T-helper 2 cell treated with Interferon-gamma antibody and Interleukin-4, amounts not matched to agents 5 μg/mL and 100 μg/mL, for 36 hours (primary cell): ENCODE results near the gene PCNX2.
"Not testable (repeated sequence)": the region's sequence is repeated elsewhere in the genome, so short reads cannot be mapped to it uniquely, and the experiment has no call there.

Experiments
- DNase-seq: peaks from one replicate; pipeline ENCODE4 v3.0.0; 2021; ENCODE audit warnings: low spot score
- H3K27ac Mint-ChIP-seq: one replicate; pipeline ENCODE4 v1.8.0; 2021; ENCODE audit warnings: mild to moderate bottlenecking, mixed read lengths
- H3K27me3 Mint-ChIP-seq: one replicate; pipeline ENCODE4 v1.8.0; 2021; ENCODE audit warnings: low read depth, mixed read lengths
- H3K36me3 Mint-ChIP-seq: one replicate; pipeline ENCODE4 v1.8.0; 2021; ENCODE audit warnings: low read depth, mixed read lengths
- H3K4me1 Mint-ChIP-seq: one replicate; pipeline ENCODE4 v1.8.0; 2021; ENCODE audit warnings: low read depth, mixed read lengths
- H3K4me3 Mint-ChIP-seq: one replicate; pipeline ENCODE4 v1.8.0; 2022; ENCODE audit warnings: mild to moderate bottlenecking, moderate library complexity, mixed read lengths
- H3K9me3 Mint-ChIP-seq: one replicate; pipeline ENCODE4 v1.8.0; 2021; ENCODE audit warnings: mixed read lengths

PCNX2 gene

DNA sequence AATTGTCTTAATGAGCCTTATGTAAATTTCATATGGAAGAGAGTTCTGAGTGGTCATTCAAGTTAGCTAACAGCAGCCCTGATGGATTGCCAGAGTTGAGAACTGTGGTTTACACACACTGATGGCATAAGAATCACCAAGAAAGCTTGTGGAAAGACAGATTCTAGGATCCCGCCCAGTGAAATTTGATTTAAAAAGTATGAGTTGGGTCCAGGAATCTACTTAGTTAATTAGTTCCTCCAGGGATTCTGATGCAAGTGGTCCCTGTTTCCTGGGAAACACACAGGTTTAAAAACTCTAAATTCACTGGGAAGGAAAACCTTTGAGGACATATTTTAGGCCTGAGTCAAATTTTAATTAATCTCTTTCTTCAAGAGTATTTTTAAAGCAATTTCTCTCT, 200.8 kb downstream of the PCNX2 start:
- Mint-ChIP-seq H3K4me3 (no peak overlapping the region), H3K4me1 (peaks cover 11% of the 10 kb centered on the region), H3K27me3 (no peaks in the 10 kb centered on the region), H3K27ac (no peak overlapping the region), H3K9me3 (no peaks in the 10 kb centered on the region), H3K36me3 (peaks cover 5% of the 10 kb centered on the region)
- no peak for DNase-seq

DNA sequence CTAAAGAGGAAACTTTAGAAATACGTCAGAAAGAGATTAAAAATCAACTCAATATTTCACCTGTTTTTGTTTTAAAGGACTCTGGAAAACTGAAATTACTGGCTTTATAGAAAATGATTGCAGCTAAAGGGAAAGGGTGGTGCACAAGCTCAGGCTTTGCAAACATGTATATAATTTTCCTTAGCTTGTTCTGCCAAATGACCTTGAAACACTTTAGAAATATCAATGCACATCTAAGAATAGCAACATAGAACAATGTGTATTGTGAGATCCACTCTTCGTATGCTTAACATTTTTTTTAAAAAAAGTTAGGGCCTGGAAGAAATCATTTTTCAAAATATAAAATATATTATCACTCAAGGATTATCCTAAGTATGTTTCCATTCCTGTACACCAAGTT, 201.3 kb downstream of the PCNX2 start:
- DNase-seq = no peak
- H3K4me1 Mint-ChIP-seq = peaks cover 11% of the 10 kb centered on the region
- H3K27ac Mint-ChIP-seq = no peak overlapping the region
- no peaks in the 10 kb centered on the region for H3K27me3 Mint-ChIP-seq
- H3K36me3 Mint-ChIP-seq = peaks cover 5% of the 10 kb centered on the region
- H3K9me3 Mint-ChIP-seq = no peaks in the 10 kb centered on the region
- H3K4me3 Mint-ChIP-seq = no peak overlapping the region

DNA sequence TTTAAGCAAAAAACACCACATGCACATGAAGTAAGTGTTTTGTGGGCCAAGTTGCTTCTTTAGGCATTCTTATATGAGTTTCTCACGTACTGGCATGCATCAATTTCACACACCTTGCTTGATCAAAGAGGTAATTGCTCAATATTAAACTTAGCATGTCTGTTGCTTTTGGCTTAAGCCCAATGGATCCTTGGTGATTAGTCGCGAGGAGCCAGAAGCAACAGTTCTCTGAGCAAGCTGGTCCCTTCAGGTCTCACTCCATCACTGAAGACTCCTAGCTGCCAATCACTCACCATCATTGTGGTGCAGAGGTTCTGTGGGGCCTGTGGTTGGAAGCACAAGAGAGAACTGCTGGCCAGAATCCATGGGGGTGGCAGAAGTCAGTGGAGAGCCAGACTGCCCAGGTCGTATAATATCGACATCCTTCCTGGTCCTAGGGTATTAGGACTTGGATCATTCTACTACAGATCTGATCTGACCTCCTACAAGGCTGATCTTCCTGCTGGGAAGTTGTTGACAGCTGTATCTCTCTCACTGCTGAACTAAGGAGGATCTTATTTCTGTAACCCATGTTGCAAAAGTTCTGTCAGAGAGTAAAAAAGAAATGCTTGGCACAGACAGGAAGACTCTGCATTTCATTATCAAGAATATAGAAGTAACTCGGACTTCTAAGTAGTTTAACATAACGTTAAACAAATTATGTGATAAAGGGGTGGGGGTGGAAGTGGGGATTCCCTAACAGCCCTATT, 204.6 kb downstream of the PCNX2 start:
- no peak overlapping the region for H3K27ac Mint-ChIP-seq
- no peaks in the 10 kb centered on the region for H3K9me3 Mint-ChIP-seq
- DNase-seq = no peak
- no peaks in the 10 kb centered on the region for H3K27me3 Mint-ChIP-seq
- no peak overlapping the region for H3K4me3 Mint-ChIP-seq
- H3K36me3 Mint-ChIP-seq = peaks cover 1% of the 10 kb centered on the region
- peaks cover 7% of the 10 kb centered on the region for H3K4me1 Mint-ChIP-seq

DNA sequence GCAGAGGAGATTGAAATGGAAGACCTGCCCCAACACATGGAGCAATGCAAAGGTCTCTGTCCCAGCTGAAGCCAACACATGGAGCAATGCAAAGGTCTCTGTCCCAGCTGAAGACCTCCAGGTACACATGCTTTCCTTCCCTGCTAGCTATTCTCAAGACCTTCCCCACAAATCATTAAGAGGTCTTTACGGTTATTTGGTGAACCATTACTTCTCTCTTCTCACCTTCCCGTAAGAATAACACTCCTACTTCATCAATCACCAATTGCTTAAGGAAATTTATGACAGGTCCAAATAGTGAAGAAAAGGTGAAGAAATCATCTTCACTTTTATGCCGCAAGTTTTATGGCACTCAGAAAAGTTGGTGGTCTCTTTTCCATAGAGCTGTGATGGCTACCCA, 206.3 kb downstream of the PCNX2 start:
- H3K27me3 Mint-ChIP-seq = no peaks in the 10 kb centered on the region
- no peak overlapping the region for H3K4me3 Mint-ChIP-seq
- H3K4me1 Mint-ChIP-seq = peaks cover 7% of the 10 kb centered on the region
- no peaks in the 10 kb centered on the region for H3K9me3 Mint-ChIP-seq
- no peak for DNase-seq
- peaks cover 8% of the 10 kb centered on the region for H3K36me3 Mint-ChIP-seq
- no peak overlapping the region for H3K27ac Mint-ChIP-seq

DNA sequence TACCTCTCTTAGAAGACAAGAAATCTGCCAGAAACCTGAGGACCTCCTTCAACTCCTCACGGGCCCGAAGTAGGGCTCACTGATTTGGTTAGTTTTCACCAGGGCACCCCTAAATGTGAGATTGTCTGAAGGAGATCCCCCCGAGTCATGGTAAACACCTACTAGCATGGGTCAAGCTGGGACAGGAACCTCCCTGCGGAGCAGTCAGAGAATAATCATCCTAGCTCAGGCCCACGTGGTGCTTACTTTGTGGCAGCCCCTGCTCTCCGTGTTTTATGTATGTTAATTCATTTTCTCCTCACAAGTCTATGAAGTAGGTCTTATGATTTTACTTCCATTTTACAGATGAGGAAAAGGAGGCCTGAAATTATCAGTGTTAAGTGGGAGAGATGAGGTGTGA, 206.9 kb downstream of the PCNX2 start:
- no peak for DNase-seq
- H3K27ac Mint-ChIP-seq = no peak overlapping the region
- no peak overlapping the region for H3K4me3 Mint-ChIP-seq
- H3K36me3 Mint-ChIP-seq = peaks cover 8% of the 10 kb centered on the region
- peaks cover 7% of the 10 kb centered on the region for H3K4me1 Mint-ChIP-seq
- H3K9me3 Mint-ChIP-seq = no peaks in the 10 kb centered on the region
- H3K27me3 Mint-ChIP-seq = no peaks in the 10 kb centered on the region

DNA sequence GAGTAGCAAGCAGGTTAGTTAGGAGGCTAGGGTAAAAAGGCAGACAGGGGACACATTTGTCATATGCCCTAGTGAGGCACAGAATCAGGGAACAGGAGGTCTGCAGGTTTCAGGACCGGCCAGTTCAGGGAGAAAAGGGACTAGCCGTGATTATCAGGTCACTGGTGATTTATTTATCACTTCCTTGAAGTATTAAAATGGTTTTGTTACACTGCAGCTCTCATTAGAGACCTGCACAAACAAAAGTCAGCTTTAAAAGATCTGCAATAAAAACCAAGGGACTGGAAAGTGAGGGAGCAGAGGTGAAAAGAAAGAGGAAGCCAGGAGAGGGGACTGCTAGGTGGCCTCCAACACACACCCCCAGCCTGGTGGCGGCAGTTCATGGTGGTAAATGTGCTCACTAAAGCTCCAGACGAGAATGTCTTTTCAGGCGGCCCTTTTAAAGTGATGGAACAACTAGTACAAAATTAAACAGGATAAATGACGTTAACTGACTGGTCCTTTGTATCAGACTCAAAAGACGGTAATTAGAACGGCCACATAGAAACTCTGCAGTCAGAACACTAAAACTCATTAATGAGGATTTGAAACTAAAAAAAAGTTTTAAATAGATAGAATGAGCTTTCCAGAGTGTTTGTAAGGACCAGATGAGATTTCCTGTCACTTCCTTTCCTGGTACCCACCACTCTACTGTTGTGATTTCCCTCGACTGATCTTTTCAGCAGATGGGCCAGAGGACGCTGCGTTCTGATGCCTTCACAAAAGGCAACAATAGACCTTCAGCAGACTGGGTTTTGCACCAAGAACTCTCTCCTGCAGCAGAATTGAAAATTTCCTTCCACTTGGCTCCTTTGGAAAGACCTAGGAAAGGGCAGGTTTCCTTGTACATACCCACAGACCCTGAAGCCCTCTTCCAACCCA, 208.3 kb downstream of the PCNX2 start:
- no peak for DNase-seq
- no peak overlapping the region for H3K27ac Mint-ChIP-seq
- H3K9me3 Mint-ChIP-seq = no peaks in the 10 kb centered on the region
- no peak overlapping the region for H3K4me3 Mint-ChIP-seq
- peaks cover 4% of the 10 kb centered on the region for H3K4me1 Mint-ChIP-seq
- no peaks in the 10 kb centered on the region for H3K27me3 Mint-ChIP-seq
- peaks cover 8% of the 10 kb centered on the region for H3K36me3 Mint-ChIP-seq

DNA sequence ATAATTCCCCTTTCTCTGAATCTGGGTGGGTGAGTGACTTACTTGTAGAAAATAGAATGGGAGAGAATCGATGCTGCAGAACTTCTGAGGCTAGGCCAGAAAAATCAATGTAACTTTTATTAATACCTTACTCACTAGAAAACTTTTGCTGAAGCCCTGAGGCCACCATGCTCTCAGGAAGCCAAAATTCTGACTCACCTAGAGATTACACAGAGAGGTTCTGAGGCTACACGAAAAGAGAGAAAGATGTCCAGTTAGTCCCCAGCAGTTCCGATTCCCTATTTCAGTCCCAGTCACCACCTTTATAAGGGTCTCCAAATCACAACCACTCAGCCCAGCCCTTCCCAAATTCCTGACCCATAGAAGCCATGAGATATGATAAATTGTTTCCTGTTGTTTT, 210.0 kb downstream of the PCNX2 start:
- peaks cover 8% of the 10 kb centered on the region for H3K36me3 Mint-ChIP-seq
- H3K4me3 Mint-ChIP-seq = no peak overlapping the region
- no peak for DNase-seq
- H3K27me3 Mint-ChIP-seq = no peaks in the 10 kb centered on the region
- H3K9me3 Mint-ChIP-seq = no peaks in the 10 kb centered on the region
- no peak overlapping the region for H3K27ac Mint-ChIP-seq
- H3K4me1 Mint-ChIP-seq = no peaks in the 10 kb centered on the region

DNA sequence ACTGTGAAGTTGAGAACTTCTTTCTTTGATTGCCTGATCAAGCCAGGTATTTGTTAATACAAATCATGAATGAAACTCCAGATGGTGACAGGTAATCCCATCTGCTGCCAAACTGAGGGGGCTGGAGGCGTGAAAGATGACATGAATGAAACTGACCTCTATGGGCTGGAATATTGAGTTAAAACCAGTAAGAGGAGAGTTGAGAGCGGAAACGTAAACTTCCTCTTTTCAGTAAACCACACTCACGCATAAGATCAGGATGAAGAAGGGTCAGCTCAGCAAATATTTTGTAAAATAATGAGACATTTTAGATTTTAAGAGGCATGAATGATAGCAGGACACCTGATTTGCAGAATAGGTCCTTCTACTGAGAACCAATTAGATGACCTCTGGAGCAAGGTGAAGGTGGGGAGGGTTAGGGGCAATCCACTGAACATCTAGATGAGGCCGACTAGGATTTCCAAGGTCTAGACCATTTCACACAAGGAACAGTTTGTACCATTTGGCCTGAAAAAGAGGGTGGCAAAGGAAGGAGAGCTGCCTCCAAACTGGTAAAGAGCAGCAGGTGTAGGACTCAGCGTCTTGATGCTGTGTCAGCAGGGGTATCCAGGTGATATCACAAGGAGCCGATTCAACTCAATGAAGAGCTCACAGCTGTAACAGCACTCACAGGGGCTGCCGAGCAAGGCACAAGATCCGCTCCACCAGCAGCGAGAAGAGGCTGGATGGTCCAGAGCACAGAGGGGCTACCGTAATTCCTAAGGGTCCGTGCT, 212.6 kb downstream of the PCNX2 start:
- Mint-ChIP-seq H3K27ac (no peak overlapping the region), H3K27me3 (no peaks in the 10 kb centered on the region), H3K36me3 (peaks cover 8% of the 10 kb centered on the region), H3K9me3 (no peaks in the 10 kb centered on the region), H3K4me1 (no peaks in the 10 kb centered on the region), H3K4me3 (no peak overlapping the region)
- no peak for DNase-seq

DNA sequence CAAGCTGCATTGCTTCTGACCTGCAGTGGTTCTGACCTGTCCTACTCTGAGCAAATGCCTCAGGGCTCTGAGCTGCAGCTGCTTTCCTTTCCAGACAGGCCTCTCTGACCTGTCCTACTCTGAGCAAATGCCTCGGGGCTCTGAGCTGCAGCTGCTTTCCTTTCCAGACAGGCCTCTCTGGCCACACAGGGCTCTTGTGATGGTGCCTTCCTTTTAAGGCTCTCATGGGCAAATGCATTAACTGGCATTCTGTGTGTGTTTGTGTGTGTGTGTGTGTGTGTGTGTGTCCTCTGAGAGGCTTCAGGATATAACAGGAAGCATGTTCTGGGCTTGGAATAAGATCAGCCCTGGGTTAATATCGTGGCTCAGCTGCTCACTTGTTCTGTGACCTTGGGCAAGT, 213.8 kb downstream of the PCNX2 start:
- Mint-ChIP-seq H3K4me3 (no peak overlapping the region), H3K4me1 (no peaks in the 10 kb centered on the region), H3K27me3 (no peaks in the 10 kb centered on the region), H3K27ac (no peak overlapping the region), H3K9me3 (no peaks in the 10 kb centered on the region), H3K36me3 (peaks cover 8% of the 10 kb centered on the region)
- DNase-seq = no peak

DNA sequence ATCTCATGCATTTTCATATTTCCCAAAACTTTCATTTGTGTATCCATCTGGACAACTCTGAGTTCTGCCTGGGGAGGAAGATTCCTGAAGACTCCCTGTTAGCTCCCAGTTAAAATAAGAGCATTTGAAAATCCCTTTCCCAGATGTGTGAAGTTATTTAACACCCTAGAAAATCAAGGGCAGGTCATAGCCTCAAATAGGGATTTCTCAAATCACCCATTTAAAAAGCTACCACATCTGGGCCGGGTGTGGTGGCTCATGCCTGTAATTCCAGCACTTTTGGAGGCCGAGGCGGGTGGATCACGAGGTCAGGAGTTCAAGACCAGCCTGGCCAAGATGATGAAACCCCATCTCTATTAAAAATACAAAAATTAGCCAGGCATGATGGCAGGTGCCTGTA, 214.7 kb downstream of the PCNX2 start:
- H3K27me3 Mint-ChIP-seq, H3K9me3 Mint-ChIP-seq, H3K4me1 Mint-ChIP-seq, H3K4me3 Mint-ChIP-seq, DNase-seq, H3K36me3 Mint-ChIP-seq, H3K27ac Mint-ChIP-seq: not testable (repeated sequence)

DNA sequence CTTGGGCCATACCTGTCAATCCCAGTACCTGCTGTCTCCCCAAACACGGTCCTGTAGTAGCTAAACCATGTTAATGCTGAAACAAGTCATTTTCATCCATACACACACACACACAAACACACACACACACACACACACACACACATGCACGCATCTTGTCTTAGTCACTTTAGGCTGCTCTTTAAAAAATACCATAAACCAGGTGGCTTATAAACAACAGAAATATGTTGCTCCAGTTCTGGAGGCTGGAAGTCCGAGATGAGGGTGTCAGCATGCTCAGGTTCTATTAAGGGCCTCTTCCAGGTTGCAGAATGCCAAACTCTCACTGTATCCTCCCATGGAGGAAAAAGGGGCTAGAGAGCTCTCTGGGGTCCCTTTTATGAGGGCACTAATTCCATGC, 215.2 kb downstream of the PCNX2 start:
- no peaks in the 10 kb centered on the region for H3K27me3 Mint-ChIP-seq
- no peak for DNase-seq
- H3K36me3 Mint-ChIP-seq = peaks cover 2% of the 10 kb centered on the region
- no peak overlapping the region for H3K4me3 Mint-ChIP-seq
- no peak overlapping the region for H3K27ac Mint-ChIP-seq
- no peaks in the 10 kb centered on the region for H3K4me1 Mint-ChIP-seq
- H3K9me3 Mint-ChIP-seq = no peaks in the 10 kb centered on the region

DNA sequence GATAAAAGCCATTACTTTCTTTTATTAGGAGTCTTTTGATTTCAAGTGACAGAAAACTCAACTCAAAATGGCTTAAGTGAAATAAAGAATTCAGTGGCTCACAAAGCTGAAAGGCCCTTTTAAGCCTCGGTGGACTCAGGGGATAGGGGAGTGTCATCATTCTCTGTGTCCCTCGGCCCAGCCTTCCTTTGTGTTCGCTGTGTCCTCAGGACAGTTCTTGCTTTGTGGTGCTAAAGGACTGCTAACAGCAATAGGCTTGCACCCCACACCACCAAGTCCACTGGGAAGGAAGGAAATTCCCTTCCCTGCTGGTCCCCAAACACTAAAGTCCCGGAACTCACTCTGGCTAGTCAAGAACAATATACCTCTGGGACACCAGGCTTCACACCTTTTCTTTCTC, 216.0 kb downstream of the PCNX2 start:
- Mint-ChIP-seq H3K27ac (no peak overlapping the region), H3K9me3 (no peaks in the 10 kb centered on the region), H3K36me3 (peaks cover 4% of the 10 kb centered on the region), H3K4me3 (no peak overlapping the region), H3K4me1 (no peaks in the 10 kb centered on the region), H3K27me3 (no peaks in the 10 kb centered on the region)
- no peak for DNase-seq

DNA sequence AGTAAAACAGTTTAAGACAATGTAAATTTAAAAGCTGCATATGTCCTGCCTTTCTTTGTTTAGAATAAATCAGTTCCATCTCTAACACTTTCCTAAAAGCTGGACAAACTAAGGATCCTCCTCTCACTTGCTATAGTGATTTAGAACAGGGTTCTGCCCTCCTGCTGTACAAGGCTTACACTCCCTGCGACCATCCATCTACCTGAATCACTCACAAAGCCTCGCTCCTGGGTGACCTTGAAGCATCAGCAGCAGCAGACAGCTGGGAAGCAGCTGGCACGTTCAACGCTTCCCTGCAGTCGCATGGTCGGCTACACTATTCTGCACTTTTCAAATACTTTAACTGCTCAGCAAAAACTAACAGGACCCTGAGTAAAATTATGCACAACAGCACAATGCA, 217.1 kb downstream of the PCNX2 start:
- Mint-ChIP-seq H3K27me3 (no peaks in the 10 kb centered on the region), H3K9me3 (no peaks in the 10 kb centered on the region), H3K27ac (no peak overlapping the region), H3K4me1 (no peaks in the 10 kb centered on the region), H3K36me3 (peaks cover 3% of the 10 kb centered on the region), H3K4me3 (no peak overlapping the region)
- no peak for DNase-seq

DNA sequence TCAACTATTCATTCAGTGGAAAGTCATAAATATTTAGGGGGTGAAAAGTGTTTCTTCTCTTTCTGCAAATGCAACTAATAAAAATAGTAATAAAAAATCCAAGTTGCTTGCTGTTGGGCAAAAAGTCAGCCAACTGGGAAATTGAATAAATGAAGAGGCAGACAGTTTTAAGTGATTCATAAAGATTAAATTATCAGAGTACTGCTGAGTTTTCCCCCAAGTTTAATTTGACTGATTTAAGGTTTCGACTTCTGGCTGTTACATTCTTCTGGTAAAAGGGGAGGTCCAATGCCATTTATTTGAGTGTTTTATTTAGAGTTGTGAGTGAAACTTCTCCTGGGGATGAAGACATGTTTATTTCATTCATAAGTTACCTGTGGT, 219.6 kb downstream of the PCNX2 start:
- H3K36me3 Mint-ChIP-seq = peaks cover 5% of the 10 kb centered on the region
- H3K27me3 Mint-ChIP-seq = no peaks in the 10 kb centered on the region
- H3K9me3 Mint-ChIP-seq = peaks cover 3% of the 10 kb centered on the region
- DNase-seq = no peak
- H3K4me3 Mint-ChIP-seq = no peak overlapping the region
- no peaks in the 10 kb centered on the region for H3K4me1 Mint-ChIP-seq
- no peak overlapping the region for H3K27ac Mint-ChIP-seq
